Panc1 (cell line): Measurements from ENCODE around the gene AKAP13. TPM values are rescaled to one million over a fixed set of nuclear protein-coding genes. Genes with fewer than 3 reads are reported as not detected.

Experiments
- ATAC-seq: fragments of 200-7000 bp; cut with Tn5 transposase; 2 replicates; pipeline ENCODE4 v1.9.1; 2020; ENCODE audit warnings: mild to moderate bottlenecking, moderate library complexity
- BruUV-seq: library from RNA; stranded (reverse); fragments of 400-500 nt; replicated peaks from 2 replicates; lab custom pipeline; 2021; lab: Mats Ljungman, UMichigan
- CTCF ChIA-PET: fragments of 300-600 bp; sonication (Branson Sonifier 250); formaldehyde crosslinking; loops from one replicate; lab custom pipeline; 2022; ENCODE audit warnings: antibody characterized with exemption; lab: Charles Lee
- POLR2A ChIA-PET: fragments of 300-600 bp; sonication (Branson Sonifier 250); formaldehyde crosslinking; loops from one replicate; lab custom pipeline; 2022; ENCODE audit warnings: antibody characterized with exemption; lab: Charles Lee
- DNase-seq: peaks from one replicate; pipeline ENCODE4 v3.0.0-alpha.2; 2010; ENCODE audit warnings: low read depth, low spot score
- H3K27ac ChIP-seq: 2 replicates; pipeline ENCODE4 v1.5.1; 2011; ENCODE audit warnings: mild to moderate bottlenecking, low read length, inconsistent platforms
- H3K27me3 ChIP-seq: fragments of 200-500 bp; sonication (Bioruptor generic); 2 replicates; pipeline ENCODE4 v1.6.0; 2014; ENCODE audit warnings: low read length, inconsistent platforms; ENCODE audit not compliant: control insufficient read depth, insufficient read depth
- H3K36me3 ChIP-seq: fragments of 200-500 bp; sonication (Bioruptor generic); 2 replicates; pipeline ENCODE4 v1.5.1; 2014; ENCODE audit warnings: inconsistent platforms, mild to moderate bottlenecking, low read length, moderate library complexity; ENCODE audit not compliant: control insufficient read depth, insufficient read depth
- H3K4me1 ChIP-seq: 2 replicates; pipeline ENCODE4 v1.5.1; 2011; ENCODE audit warnings: inconsistent platforms, mild to moderate bottlenecking, low read length, moderate library complexity; ENCODE audit not compliant: control insufficient read depth, insufficient read depth
- H3K4me3 ChIP-seq, 2 experiments: 2 replicates each; pipeline ENCODE4 v1.5.1; 2011 to 2012; ENCODE audit warnings: low read depth in 2 of 2, low read length in 2 of 2, mild to moderate bottlenecking in 2 of 2, inconsistent platforms in 1 of 2, moderate library complexity in 1 of 2
- H3K9me3 ChIP-seq: fragments of 200-500 bp; sonication (Bioruptor generic); 2 replicates; pipeline ENCODE4 v1.5.1; 2014; ENCODE audit warnings: low read depth, mild to moderate bottlenecking, inconsistent platforms, low read length, moderate library complexity; ENCODE audit not compliant: control insufficient read depth, insufficient read depth
- POLR2AphosphoS5 ChIP-seq: IDR thresholded peaks from 2 replicates; pipeline ENCODE4 v1.6.1; 2012; ENCODE audit warnings: mild to moderate bottlenecking, low read depth, low read length, moderate library complexity
- SIN3A ChIP-seq: IDR thresholded peaks from 2 replicates; pipeline ENCODE4 v1.6.1; 2012; ENCODE audit warnings: low read depth, mild to moderate bottlenecking, low read length, moderate library complexity, borderline replicate concordance; ENCODE audit not compliant: insufficient read depth
- TCF7L2 ChIP-seq: IDR thresholded peaks from 2 replicates; pipeline ENCODE4 v1.6.1; 2011; ENCODE audit warnings: mild to moderate bottlenecking, low read depth, low read length, inconsistent platforms
- in situ Hi-C: cut with HindIII; loops from 2 replicates; pipeline ENCODE4 v1.10.0; 2016; ENCODE audit warnings: low sequenced_read_pairs, low pct_unique_long_range_greater_than_20kb
- intact Hi-C: fragments of 100-400 bp; cut with micrococcal nuclease; formaldehyde crosslinking; loops from one replicate; pipeline ENCODE4 v1.10.0; 2022; ENCODE audit not compliant: unreplicated experiment
- total RNA-seq: library from RNA; stranded (reverse); gene quantifications from one replicate; pipeline ENCODE4 v1.2.1, GENCODE V29; 2021; ENCODE audit not compliant: unreplicated experiment
- TF ChIP-seq, protein P1 (sequence below), 2 experiments: IDR thresholded peaks; 2 replicates each; pipeline ENCODE4 v1.6.1; 2011 to 2012; ENCODE audit warnings: low read depth in 2 of 2, control low read depth in 1 of 2, low read length in 1 of 2, mild to moderate bottlenecking in 1 of 2, moderate library complexity in 1 of 2; ENCODE audit not compliant: insufficient read depth in 1 of 2
- TF ChIP-seq, protein P2 (sequence below): fragments of 450-650 bp; IDR thresholded peaks from 2 replicates; pipeline ENCODE4 v1.5.1; 2017; ENCODE audit warnings: mild to moderate bottlenecking

Gene AKAP13
- total RNA-seq, 1 experiment from 2014 or later = 94.2 TPM

DNA sequence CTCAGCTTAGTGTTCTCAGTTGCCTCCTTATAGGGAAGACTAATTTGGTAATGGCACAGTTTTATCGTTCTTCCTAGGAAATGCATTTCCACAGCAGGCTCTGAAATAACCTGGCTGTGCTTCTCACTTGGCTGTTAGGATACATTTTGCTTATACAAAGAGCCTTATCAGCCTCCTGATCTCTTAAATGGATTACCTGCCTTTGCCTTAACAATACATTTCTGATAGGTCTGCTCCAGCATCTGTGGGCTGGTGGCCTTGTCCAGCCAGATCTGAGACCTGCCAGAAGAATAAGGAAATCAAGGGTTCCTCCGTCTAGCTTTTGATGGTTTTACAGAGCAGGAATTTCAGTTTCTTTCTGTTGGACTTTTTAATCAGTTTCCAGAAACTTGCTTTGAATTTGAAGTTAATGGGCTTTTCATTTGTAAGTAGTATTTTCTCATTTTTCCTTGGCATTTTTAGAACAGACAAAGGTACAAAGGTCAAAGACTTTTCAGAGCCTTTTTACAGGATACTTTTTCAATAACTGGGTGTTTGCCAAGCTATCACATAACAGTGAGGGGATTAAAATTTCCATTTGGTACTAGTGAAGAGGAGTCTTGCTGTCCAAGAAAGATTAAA is 116.3 kb downstream of the AKAP13 start:
- Histone ChIP-seq H3K4me1 (peaks cover 23% of the 10 kb centered on the region), H3K27me3 (no peaks in the 10 kb centered on the region), H3K4me3 (no peak overlapping the region), H3K9me3 (no peaks in the 10 kb centered on the region), H3K27ac (no peak overlapping the region), H3K36me3 (no peaks in the 10 kb centered on the region)
- in situ Hi-C loops (no loop called here), intact Hi-C loops (no loop called here)
- CTCF ChIA-PET = no interaction called here
- ATAC-seq (no peak), DNase-seq (no peak)
- POLR2A ChIA-PET = no interaction called here
- BruUV-seq = no TSS peak
- TF ChIP-seq TCF7L2 (no peak), POLR2AphosphoS5 (no peak)
- TF ChIP-seq, protein P1, sequence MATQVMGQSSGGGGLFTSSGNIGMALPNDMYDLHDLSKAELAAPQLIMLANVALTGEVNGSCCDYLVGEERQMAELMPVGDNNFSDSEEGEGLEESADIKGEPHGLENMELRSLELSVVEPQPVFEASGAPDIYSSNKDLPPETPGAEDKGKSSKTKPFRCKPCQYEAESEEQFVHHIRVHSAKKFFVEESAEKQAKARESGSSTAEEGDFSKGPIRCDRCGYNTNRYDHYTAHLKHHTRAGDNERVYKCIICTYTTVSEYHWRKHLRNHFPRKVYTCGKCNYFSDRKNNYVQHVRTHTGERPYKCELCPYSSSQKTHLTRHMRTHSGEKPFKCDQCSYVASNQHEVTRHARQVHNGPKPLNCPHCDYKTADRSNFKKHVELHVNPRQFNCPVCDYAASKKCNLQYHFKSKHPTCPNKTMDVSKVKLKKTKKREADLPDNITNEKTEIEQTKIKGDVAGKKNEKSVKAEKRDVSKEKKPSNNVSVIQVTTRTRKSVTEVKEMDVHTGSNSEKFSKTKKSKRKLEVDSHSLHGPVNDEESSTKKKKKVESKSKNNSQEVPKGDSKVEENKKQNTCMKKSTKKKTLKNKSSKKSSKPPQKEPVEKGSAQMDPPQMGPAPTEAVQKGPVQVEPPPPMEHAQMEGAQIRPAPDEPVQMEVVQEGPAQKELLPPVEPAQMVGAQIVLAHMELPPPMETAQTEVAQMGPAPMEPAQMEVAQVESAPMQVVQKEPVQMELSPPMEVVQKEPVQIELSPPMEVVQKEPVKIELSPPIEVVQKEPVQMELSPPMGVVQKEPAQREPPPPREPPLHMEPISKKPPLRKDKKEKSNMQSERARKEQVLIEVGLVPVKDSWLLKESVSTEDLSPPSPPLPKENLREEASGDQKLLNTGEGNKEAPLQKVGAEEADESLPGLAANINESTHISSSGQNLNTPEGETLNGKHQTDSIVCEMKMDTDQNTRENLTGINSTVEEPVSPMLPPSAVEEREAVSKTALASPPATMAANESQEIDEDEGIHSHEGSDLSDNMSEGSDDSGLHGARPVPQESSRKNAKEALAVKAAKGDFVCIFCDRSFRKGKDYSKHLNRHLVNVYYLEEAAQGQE (IDR thresholded peaks at IDR 0.05; ENCODE audit: insufficient read depth in 1 of 2, low read depth in 2 of 2, low read length in 1 of 2) = no peak

DNA sequence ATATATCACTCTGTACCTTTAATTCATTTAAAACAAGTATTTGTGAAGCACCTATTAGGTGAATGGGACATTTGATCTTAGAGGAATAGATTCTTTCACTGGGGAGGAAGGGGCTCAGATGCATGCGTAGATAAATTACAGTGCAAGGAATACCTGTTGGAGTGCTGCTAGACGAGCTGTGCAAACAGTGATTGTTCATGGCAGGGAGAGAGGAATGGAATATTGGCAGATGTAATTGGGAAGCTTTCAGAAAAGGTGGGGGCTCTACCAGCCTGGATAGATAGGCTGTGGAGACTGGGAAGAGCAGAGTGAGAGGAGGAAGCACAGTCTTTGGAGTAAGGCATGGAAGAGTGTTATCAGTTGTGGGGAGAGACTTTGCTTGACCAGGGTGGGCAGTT is 116.8 kb downstream of the AKAP13 start:
- DNase-seq (no peak), ATAC-seq (no peak)
- TF ChIP-seq, protein P2, sequence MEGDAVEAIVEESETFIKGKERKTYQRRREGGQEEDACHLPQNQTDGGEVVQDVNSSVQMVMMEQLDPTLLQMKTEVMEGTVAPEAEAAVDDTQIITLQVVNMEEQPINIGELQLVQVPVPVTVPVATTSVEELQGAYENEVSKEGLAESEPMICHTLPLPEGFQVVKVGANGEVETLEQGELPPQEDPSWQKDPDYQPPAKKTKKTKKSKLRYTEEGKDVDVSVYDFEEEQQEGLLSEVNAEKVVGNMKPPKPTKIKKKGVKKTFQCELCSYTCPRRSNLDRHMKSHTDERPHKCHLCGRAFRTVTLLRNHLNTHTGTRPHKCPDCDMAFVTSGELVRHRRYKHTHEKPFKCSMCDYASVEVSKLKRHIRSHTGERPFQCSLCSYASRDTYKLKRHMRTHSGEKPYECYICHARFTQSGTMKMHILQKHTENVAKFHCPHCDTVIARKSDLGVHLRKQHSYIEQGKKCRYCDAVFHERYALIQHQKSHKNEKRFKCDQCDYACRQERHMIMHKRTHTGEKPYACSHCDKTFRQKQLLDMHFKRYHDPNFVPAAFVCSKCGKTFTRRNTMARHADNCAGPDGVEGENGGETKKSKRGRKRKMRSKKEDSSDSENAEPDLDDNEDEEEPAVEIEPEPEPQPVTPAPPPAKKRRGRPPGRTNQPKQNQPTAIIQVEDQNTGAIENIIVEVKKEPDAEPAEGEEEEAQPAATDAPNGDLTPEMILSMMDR = no peak
- TF ChIP-seq POLR2AphosphoS5 = no peak
- TF ChIP-seq TCF7L2 = no peak
- TF ChIP-seq, protein P1 (IDR thresholded peaks at IDR 0.05; ENCODE audit: insufficient read depth in 1 of 2, low read depth in 2 of 2, low read length in 1 of 2) = no peak
- no peak for TF ChIP-seq SIN3A
- intact Hi-C loops = no loop called here
- ChIA-PET CTCF (no interaction called here), POLR2A (no interaction called here)
- Histone ChIP-seq H3K27ac (no peak overlapping the region), H3K27me3 (no peaks in the 10 kb centered on the region), H3K36me3 (no peaks in the 10 kb centered on the region), H3K4me1 (peaks cover 23% of the 10 kb centered on the region), H3K4me3 (no peak overlapping the region), H3K9me3 (no peaks in the 10 kb centered on the region)
- in situ Hi-C loops = no loop called here
- BruUV-seq = no TSS peak
